HG03039 (cell line): ENCODE data around the gene SPATS2L.

ENCODE experiments used
- ATAC-seq: cut with Tn5 transposase; IDR thresholded peaks from one replicate; pipeline ENCODE4 v1.9.1; 2021; ENCODE audit warnings: mild to moderate bottlenecking, moderate library complexity; ENCODE audit not compliant: unreplicated experiment

The SPATS2L gene, protein sequence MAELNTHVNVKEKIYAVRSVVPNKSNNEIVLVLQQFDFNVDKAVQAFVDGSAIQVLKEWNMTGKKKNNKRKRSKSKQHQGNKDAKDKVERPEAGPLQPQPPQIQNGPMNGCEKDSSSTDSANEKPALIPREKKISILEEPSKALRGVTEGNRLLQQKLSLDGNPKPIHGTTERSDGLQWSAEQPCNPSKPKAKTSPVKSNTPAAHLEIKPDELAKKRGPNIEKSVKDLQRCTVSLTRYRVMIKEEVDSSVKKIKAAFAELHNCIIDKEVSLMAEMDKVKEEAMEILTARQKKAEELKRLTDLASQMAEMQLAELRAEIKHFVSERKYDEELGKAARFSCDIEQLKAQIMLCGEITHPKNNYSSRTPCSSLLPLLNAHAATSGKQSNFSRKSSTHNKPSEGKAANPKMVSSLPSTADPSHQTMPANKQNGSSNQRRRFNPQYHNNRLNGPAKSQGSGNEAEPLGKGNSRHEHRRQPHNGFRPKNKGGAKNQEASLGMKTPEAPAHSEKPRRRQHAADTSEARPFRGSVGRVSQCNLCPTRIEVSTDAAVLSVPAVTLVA

GRCh38 chr2:200306196-200306930 lies at the start of gene SPATS2L:
TSS of gene SPATS2L (plus strand) at chr2:200306693. CDS start at chr2:200389245, 82,552 bp downstream.
- ATAC-seq: peak; percentile 45

DNA sequence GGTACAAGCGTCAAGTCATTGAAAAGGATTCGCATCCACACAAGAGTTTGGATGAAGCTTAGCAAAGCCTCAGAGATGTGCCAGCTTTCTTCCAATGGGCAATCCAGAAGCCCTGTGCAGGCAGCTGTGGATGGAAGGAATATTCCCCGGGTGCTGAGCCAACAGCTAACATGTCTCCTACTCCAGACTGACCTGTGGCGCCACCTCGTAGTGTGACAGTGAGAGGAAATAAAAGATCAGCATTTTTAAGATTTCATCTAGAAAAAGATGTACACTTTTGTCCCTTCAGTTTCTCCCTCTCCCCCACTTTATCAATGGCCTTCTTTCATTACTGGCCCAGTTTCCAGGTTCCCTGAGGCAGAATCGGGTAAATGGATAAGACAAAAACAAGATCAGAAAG lies 48.9 kb upstream of the SPATS2L start:
- ATAC-seq: no peak

GRCh38 chr2:200258081-200258480 lies 48.4 kb upstream of the SPATS2L start:
- ATAC-seq: no peak

DNA sequence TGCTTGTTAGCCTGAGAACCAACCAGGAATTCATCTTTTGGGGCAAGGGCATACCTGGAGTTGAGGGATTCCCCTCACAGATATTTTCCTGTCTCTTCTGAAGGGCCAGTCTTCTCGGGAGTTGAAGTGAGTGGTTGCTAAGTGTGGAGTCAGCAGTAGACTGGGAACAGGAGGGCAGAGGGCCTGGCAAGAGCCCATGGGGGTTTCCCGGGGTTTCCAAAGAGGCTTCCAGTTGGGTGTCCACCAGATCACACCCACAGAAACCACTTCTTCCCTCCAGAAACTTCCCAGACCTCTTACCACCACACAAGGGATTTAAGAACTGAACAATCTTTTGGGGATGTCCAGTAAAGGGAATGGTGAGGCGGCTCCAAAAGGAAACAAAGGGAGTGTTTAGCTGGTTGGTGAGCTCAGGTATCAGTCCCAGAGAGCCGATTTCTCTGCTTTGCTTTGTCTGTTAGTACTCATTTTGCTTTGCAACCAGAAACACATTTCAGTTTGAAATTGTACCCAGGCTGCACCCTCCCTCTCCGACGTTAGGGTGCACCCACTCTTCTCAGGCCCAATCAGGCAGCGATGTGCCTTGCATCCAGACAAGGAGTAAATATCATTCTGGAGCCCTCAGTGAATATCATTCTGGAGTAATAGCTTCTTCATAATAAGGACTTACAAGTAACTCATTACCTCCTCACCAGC lies 47.5 kb upstream of the SPATS2L start:
- no peak for ATAC-seq

DNA sequence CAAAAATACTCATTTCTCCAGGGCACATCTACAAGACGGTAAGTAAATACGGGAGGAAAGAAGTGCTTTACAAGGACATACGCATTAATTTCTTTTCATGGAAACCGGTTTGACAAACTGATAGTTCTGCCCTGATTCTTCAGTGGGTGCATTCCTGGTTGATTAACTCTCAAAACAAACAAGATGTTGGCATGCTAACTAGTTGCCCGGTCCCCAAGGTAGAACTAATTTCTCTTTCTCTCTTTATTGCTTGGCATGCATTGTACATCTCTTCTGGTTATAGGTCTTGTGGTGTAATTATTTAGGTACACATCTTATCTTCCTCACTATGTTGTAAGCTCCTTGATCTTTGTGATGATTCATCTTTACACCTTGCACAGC lies 46.9 kb upstream of the SPATS2L start:
- ATAC-seq: no peak

- no peak for ATAC-seq
These were observed 44.4 kb upstream of the SPATS2L start for GRCh38 chr2:200262047-200262446.

- ATAC-seq: no peak
These were observed 43.2 kb upstream of the SPATS2L start for GRCh38 chr2:200263279-200263678.

- no peak for ATAC-seq
These were observed 41.9 kb upstream of the SPATS2L start for GRCh38 chr2:200264631-200265030.

GRCh38 chr2:200266406-200266805 lies 40.1 kb upstream of the SPATS2L start:
- ATAC-seq: no peak

DNA sequence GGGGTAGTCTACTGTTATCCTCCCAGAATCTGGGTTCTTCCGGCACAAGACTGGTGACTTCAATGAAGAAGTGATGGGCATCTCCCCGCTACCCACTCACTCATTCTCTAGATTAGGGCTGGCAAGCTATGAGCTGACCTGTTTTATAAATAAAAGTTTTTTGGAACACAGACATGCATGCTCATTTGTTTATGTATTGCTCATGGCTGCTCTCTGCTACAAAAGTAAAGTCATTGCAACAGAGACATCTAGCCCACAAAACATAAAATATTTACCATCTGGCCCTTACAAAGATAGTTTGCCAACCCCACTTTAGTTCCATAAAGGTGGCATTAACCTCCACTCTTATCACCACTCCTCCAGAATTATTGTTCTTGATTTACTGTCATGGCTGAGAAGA lies 39.1 kb upstream of the SPATS2L start:
- ATAC-seq: no peak

GRCh38 chr2:200270732-200271131 lies 35.8 kb upstream of the SPATS2L start:
- no peak for ATAC-seq

- no peak for ATAC-seq
These were observed 34.2 kb upstream of the SPATS2L start for GRCh38 chr2:200272320-200272719.

DNA sequence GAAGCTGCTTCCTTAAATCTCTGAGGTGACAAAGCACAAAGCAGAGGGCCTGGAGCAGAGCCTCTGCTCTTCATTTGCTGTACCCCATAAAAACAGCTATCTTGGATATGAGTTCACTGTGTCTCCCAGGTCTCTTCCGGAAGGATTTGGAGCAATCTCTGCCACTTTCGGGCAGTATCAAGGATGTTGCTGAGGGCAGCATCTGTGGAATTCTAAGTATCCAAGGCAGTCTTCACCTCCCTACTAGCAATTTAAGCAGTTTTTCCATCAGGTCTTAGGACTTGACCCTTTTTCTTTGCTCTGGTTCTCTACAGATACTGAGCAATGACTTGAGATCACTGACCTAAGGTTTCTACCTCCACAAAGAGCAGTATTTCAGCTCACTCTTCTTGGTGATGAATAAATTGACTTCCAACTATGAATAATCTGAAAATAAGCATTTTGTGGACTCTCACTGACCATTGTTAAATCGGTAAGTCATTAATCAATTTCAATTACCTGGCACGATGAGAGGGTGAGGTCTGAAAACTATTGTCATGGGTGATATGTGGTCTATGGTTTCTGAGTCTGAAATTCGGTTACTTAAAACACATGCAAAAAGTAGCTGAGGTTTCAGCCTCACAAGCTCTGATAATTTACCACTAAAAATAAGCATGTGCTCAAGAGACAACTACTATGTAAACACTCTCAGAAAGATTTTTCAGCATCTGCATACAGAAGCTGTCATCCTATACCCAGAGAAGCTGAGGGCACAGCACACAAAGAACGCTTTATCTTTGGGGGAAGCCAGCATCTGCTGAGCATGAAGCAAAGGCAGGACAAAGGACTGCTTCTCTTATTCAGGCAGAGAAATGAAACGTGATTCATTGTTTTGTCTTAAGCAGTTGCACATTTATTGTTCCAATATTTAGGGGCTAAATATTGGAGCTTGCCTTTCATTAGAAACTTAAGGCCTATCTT lies 32.1 kb upstream of the SPATS2L start:
- no peak for ATAC-seq

DNA sequence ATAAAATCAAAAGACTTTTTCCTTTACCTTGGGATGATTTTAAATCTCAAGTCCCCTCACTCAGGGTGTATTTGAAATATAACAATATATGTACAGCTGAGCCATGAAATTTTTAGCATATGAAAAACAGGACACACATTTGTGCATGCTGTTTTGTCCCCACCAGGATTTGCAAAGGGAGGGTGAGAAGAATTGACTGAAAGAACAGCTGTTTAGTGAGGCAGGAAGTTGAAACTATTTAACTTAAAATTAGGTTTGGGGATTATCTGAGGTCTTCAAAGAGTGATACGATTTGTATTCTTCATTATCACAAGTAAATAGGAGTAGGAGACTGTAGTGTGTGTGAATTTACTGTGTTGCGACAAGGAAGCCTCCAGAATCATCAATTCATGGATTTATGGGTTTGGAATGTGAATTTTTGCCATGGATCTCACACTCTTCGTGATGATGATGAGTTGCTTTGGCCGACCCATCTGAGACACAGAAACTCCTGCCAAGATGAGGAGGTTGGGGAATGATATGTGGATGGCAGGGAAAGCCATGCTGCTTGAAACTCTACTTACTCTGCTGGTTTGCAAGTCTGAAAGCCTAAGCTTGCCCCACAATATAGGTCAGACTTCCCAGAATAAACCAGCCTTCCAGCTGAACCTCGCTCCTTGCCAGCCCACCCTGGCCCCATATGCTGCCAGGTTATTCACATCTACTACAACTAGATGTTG lies 31.0 kb upstream of the SPATS2L start:
- no peak for ATAC-seq

DNA sequence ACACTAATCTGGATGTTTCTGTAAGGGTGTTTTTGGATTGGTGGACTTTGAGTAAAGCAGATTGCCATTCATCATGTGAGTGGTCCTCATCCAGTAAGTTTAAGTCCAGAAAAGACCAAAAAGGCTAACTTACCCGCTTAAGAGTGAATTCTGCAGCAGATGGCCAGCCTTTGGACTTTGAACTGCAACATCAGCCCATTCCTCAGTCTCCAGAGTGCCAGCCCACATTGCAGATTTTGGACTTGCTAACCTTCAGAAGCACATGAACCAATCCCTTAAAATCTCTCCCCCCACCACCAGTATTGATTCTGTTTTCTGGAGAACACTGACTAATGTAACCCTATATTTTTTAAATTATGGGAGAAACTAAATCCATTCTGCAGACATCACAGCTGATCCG lies 30.0 kb upstream of the SPATS2L start:
- ATAC-seq: no peak

DNA sequence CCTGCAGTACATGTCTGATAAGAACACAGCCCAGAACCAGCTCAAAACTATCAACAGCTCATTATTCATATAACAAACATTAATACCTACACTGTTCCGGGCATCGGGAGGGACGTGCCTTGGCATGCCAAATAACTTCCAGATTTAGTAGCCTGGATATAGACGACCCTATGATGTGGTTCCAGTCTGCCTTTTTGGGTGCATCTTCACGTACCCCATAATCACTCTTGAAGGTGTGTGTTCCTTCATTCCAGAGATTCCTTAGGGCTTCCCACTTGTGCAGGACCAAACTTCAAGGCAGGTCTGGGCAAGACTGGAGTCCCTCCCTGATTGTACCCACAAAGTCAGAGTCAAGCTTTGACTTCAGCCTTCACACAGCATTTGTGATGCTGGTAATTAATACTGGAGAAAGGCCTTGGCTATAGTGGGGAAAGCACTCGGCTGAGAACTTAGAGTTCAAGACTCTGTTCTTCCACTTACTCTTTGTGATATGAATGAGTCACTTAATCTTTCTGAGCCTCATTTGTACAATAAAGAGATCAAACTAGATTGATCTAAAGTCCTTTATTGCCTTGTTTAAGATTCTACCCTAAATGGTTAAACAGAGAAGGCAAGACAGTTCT lies 27.7 kb upstream of the SPATS2L start:
- ATAC-seq: no peak

DNA sequence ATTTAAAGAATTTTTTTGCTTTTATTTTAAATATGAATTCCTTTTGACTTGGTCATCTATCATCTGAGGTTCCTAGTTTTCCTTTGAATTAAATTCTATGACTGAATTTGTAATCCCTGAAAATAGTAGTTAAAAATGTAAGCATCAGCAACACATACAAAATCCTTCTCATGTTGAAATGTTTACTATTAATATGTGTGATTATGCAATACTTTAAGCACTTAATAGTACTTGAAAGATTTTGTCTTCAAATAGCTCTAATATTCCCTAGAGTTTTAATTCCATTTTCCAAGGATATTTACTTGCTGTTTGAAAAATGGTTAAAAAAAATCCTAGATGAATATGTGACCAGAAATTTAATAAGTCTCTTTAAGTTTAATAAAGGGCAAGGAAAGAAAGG lies 26.6 kb upstream of the SPATS2L start:
- ATAC-seq: no peak

DNA sequence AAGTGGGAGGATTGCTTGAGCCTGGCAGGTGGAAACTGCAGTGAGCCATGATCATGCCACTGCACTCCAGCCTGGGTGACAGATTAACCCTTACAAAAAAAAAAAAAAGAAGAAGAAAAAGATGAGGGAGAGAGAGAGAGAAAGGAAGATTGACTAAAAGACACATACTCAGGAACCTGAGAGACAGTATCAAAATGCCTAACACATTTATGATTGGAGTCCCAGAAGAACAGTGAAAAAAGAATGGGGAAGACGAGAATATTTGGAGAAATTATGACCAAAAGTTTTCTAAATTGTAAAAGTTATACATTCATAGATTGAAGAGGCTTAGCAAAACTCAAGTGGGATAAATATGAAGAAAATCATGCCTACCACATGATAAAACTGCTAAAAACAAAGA lies 19.9 kb upstream of the SPATS2L start:
- ATAC-seq: no peak
